ENCODE data around the gene GPBP1L1.

The GPBP1L1 gene

DNA sequence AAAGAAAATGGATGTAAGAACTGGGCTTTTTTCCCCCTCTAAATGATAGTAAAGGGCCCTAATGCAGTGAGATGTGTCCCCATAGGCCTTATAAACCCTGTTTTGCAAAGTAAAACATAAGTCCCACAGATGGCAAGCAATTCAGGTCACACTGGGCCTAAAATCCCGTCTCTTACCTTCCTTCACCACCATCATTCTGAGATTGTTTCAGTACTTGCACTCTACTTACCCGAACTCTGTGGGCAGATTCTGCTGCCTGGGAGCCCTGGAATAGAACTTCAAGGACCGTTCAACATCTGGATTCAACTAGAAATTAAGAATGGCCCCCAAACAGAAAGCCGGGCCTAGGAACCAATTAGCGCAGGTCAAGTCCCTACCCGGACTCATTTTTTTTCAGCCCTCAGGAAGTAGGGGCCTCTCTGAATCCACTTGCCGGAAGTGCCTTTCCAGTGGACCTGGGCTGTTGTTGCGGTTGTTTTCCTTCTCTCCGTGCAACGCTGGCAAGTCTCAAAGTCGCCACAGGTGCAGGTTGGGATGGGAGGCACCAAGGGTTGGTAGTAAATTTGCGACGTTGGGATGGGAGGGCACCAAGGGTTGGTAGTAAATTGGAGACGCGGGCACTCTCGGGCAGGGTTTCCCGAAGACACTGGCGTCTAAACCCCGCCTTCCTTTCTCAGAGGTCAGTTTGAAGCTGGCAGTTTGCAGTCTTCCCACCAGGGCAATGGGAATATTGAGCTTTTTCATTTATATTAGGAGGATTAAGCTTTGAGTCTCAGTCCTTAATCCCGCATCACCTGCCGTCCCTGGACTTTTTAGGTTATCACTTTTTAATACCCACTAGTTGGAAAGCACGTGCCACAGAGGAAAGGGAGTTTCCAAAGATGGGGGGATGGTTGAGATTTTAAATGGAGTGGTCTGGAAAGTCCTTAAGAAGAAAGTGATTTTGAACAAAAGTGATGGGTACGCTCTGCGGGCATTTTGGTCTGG lies 1.7 kb upstream of the GPBP1L1 start, which contains the start of gene TMEM69:
Gene TMEM69 (plus strand): TSS at position 428 of the 987 bp plus-strand sequence. CDS start 2,888 bp downstream, outside the sequence.
- DNase-seq (ENCODE audit: low read depth, low spot score) = peak; percentile 92
- peak within 1 kb of the TSS; percentile 95 for H3K4me3 ChIP-seq (ENCODE audit: low read depth, low read length)
- TF ChIP-seq, protein P1, sequence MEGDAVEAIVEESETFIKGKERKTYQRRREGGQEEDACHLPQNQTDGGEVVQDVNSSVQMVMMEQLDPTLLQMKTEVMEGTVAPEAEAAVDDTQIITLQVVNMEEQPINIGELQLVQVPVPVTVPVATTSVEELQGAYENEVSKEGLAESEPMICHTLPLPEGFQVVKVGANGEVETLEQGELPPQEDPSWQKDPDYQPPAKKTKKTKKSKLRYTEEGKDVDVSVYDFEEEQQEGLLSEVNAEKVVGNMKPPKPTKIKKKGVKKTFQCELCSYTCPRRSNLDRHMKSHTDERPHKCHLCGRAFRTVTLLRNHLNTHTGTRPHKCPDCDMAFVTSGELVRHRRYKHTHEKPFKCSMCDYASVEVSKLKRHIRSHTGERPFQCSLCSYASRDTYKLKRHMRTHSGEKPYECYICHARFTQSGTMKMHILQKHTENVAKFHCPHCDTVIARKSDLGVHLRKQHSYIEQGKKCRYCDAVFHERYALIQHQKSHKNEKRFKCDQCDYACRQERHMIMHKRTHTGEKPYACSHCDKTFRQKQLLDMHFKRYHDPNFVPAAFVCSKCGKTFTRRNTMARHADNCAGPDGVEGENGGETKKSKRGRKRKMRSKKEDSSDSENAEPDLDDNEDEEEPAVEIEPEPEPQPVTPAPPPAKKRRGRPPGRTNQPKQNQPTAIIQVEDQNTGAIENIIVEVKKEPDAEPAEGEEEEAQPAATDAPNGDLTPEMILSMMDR (IDR thresholded peaks at IDR 0.05; ENCODE audit: low read depth, low read length) = peak; percentile 9
- in situ Hi-C loops (cut with HindIII; ENCODE audit: low sequenced_read_pairs) = no loop called here

DNA sequence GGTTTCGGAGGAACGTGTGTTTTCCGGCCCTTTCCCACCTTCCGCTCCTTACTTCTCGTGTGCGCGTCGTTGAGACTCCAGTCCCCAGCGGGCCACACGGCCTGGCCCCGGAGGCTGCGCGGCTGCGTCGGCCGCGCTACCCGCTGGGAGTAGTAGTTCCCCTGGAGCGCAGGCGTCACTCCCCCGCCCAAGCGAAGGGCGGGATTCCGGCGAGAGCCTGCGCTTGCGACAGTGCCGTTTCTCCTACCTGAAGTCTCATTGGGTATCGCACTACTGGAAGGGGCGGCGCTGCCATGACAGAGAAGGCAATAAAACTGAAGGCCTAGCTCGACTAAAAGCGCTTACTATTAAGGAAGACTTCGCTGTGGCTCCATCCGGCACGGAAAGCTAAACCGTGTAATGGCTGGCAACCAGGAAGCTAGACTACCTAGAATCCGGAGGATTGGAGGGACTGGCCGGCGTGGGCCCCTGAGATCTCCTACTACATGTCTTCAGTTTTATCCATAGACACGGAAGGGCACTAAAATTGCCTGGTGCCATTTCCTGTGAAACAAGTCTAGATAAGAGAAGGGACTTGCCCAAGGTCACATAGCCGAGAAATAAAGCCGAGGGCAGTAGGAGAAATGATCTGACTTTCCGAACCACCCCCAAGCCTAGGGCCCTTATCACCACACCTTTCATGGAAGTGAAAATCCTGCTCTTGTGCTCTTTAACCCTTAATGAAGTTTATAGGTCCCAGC lies 851 bp upstream of the GPBP1L1 start:
- peak; percentile 99 for DNase-seq (ENCODE audit: low read depth, low spot score)
- TF ChIP-seq, protein P1 (IDR thresholded peaks at IDR 0.05; ENCODE audit: low read depth, low read length) = no peak
- peak overlapping the region; percentile 95 for H3K4me3 ChIP-seq (ENCODE audit: low read depth, low read length)
- in situ Hi-C loops (cut with HindIII; ENCODE audit: low sequenced_read_pairs) = no loop called here

DNA sequence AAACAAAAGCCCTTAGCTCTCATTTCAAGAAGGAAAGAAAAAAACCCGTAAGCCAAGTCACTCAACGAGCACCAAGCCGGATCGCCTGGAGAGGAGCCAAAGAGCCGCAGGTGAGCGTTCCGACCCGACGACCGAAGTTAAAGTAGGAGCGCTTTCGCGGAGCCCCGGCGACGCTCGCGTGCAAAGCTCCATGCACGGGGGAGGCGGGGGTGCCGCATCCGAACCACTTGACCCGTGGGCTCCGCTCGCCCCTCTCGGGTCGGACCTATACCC lies 382 bp downstream of the GPBP1L1 start:
- no peak for DNase-seq (ENCODE audit: low read depth, low spot score)
- H3K4me3 ChIP-seq (ENCODE audit: low read depth, low read length) = peak overlapping the region; percentile 95
- in situ Hi-C loops (cut with HindIII; ENCODE audit: low sequenced_read_pairs) = no loop called here
- TF ChIP-seq, protein P1 (IDR thresholded peaks at IDR 0.05; ENCODE audit: low read depth, low read length) = no peak

DNA sequence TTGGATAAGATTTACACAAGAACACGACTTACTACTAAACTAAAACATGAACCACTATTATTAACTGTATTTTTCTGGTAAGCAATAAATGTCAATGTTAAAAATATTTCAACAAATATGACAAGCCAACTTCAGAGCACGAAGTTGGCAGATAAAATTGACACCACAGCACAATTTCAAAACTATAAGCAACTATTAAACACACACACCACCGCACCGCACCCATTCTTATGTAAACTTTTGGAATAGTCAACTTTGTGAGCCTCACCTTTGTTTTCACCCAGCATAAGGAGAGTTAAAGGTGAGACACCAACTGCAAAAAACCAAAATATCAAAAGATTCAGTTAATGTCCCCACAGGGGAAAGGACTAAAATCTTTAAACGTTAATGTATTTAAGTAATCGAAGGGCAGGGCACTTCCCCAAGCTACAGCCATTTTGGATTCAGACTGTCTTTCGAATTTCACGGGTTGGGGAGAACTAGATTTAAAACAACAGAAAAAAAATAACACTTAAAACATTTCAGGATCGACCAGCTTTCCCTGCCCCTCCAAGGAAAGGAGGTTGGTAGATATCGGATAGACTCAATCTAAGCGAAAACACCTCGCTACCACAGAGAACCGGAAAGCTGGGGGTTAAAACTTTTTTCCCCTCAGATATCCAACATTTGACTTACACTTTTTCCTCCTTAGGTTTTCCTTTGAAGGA lies 872 bp downstream of the GPBP1L1 start:
- in situ Hi-C loops (cut with HindIII; ENCODE audit: low sequenced_read_pairs) = no loop called here
- TF ChIP-seq, protein P1 (IDR thresholded peaks at IDR 0.05; ENCODE audit: low read depth, low read length) = no peak
- H3K4me3 ChIP-seq (ENCODE audit: low read depth, low read length) = peak overlapping the region; percentile 95
- peak; percentile 39 for DNase-seq (ENCODE audit: low read depth, low spot score)

DNA sequence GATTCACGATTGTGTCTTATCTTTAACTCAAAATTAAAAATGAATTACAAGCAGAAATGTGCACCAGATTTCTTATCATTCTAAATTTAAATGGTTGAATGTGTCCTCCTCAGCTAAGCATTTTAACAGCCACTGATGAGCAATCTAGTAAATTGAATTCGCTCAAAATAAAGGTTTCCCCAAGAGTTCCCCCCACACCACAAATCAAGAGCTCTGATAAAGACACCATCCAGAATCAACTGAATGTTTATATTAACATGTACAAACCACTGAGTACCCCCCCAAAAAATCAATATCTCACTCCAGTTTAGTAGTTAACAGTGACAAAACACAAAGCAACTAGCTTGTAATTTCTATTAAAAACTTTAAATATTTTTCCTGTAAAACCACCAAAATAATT lies 1.9 kb downstream of the GPBP1L1 start:
- no peak for DNase-seq (ENCODE audit: low read depth, low spot score)
- TF ChIP-seq, protein P1 (IDR thresholded peaks at IDR 0.05; ENCODE audit: low read depth, low read length) = no peak
- H3K4me3 ChIP-seq (ENCODE audit: low read depth, low read length) = peak overlapping the region; percentile 95
- in situ Hi-C loops (cut with HindIII; ENCODE audit: low sequenced_read_pairs) = no loop called here

DNA sequence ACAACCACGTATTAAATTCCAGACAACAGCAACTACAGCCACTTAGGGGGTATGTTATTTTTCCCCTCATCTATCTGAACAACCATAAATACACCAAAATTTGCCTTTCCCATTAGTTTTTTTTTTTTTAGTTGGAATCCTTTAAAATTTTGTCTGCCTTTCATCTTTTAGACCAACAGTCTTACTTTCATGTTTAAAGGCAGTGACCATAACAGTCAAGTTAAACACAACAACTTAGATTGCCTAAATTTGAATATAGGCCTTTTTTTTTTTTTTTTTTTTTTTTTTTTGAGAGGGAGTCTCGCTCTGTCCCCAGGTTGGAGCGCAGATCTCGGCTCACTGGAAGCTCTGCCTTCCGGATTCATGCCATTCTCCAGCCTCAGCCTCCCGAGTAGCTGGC lies 3.4 kb downstream of the GPBP1L1 start:
- no peak overlapping the region for H3K4me3 ChIP-seq (ENCODE audit: low read depth, low read length)
- in situ Hi-C loops (cut with HindIII; ENCODE audit: low sequenced_read_pairs) = no loop called here
- no peak for DNase-seq (ENCODE audit: low read depth, low spot score)
- TF ChIP-seq, protein P1 (IDR thresholded peaks at IDR 0.05; ENCODE audit: low read depth, low read length) = no peak

Data from astrocyte of the spinal cord (primary cell).